H1 (cell line): ENCODE measurements around the gene PROK1. TPM values are rescaled to one million over a fixed set of nuclear protein-coding genes. Genes with fewer than 3 reads are reported as not detected.

ENCODE experiments used
- CTCF ChIA-PET: fragments of 300-600 bp; sonication (Branson Sonifier 250); formaldehyde crosslinking; loops from one replicate; lab custom pipeline; 2021; ENCODE audit not compliant: partially characterized antibody; lab: Charles Lee
- POLR2A ChIA-PET: fragments of 300-600 bp; sonication (Branson Sonifier 250); formaldehyde crosslinking; loops from one replicate; lab custom pipeline; 2021; ENCODE audit warnings: inconsistent platforms; ENCODE audit not compliant: partially characterized antibody; lab: Charles Lee
- DNase-seq, 2 experiments: peaks; one replicate each; pipeline versions ENCODE4 v3.0.0 to v3.0.0-alpha.2; 2010 to 2022; ENCODE audit warnings: low spot score in 2 of 2, low read depth in 1 of 2, mixed read lengths in 1 of 2
- FAIRE-seq: peaks from 2 replicates; lab custom pipeline; 2011; peaks lifted over from hg19 to GRCh38; lab: Jason Lieb, UNC
- H2AFZ ChIP-seq: 2 replicates; pipeline ENCODE4 v1.8.1; 2012; ENCODE audit warnings: low read length, inconsistent platforms
- H2AK5ac ChIP-seq: 2 replicates; pipeline ENCODE4 v1.6.1; 2013; ENCODE audit warnings: low read depth, low read length
- H2BK120ac ChIP-seq: replicated peaks from 2 replicates; pipeline ENCODE3; 2013; ENCODE audit warnings: low read depth, low read length, inconsistent platforms
- H2BK12ac ChIP-seq: 2 replicates; pipeline ENCODE4 v1.6.1; 2013; ENCODE audit warnings: low read depth, low read length
- H2BK15ac ChIP-seq: 2 replicates; pipeline ENCODE4 v1.6.1; 2013; ENCODE audit warnings: low read length
- H2BK20ac ChIP-seq: 2 replicates; pipeline ENCODE4 v1.6.1; 2013; ENCODE audit warnings: low read length
- H2BK5ac ChIP-seq: 2 replicates; pipeline ENCODE4 v1.6.1; 2013; ENCODE audit warnings: low read depth, low read length
- H3K14ac ChIP-seq: 2 replicates; pipeline ENCODE4 v1.6.1; 2013; ENCODE audit warnings: inconsistent platforms; ENCODE audit not compliant: insufficient read length
- H3K18ac ChIP-seq: 2 replicates; pipeline ENCODE4 v1.6.1; 2013; ENCODE audit warnings: low read length; ENCODE audit errors: extremely low read depth
- H3K23ac ChIP-seq: 2 replicates; pipeline ENCODE4 v1.6.1; 2013; ENCODE audit warnings: inconsistent platforms; ENCODE audit not compliant: insufficient read length
- H3K23me2 ChIP-seq: 2 replicates; pipeline ENCODE4 v1.6.1; 2013; ENCODE audit warnings: low read depth, low read length
- H3K27ac ChIP-seq: 2 replicates; pipeline ENCODE4 v1.6.1; 2011; ENCODE audit warnings: low read depth, low read length, inconsistent platforms
- H3K27me3 ChIP-seq, 4 experiments: replicated peaks in 1 of 4; 1 replicate in 1 of 4; 2 replicates in 3 of 4; pipeline versions ENCODE4 v1.6.1 to v1.8.1; 2011 to 2013; ENCODE audit warnings: low read length in 3 of 4, mild to moderate bottlenecking in 3 of 4, inconsistent platforms in 2 of 4, mixed read lengths in 2 of 4, moderate library complexity in 1 of 4; ENCODE audit not compliant: control insufficient read depth in 3 of 4, insufficient read depth in 3 of 4; ENCODE audit errors: extremely low read depth in 1 of 4
- H3K36me3 ChIP-seq, 4 experiments: 2 replicates each; pipeline versions ENCODE4 v1.6.1 to v1.8.1; 2011 to 2013; ENCODE audit warnings: mild to moderate bottlenecking in 4 of 4, low read length in 3 of 4, moderate library complexity in 2 of 4, control low read depth in 1 of 4, inconsistent platforms in 1 of 4; ENCODE audit not compliant: insufficient read depth in 4 of 4, control insufficient read depth in 2 of 4
- H3K4ac ChIP-seq: replicated peaks from 2 replicates; pipeline ENCODE3; 2013; ENCODE audit warnings: low read length, low read depth, mixed read lengths, inconsistent platforms; ENCODE audit not compliant: insufficient read length
- H3K4me1 ChIP-seq, 4 experiments: replicated peaks in 1 of 4; 1 replicate in 1 of 4; 2 replicates in 3 of 4; pipeline versions ENCODE4 v1.6.1 to v1.8.1; 2011 to 2013; ENCODE audit warnings: low read length in 3 of 4, inconsistent platforms in 2 of 4, mixed read lengths in 1 of 4; ENCODE audit not compliant: insufficient read depth in 4 of 4, control insufficient read depth in 3 of 4
- H3K4me2 ChIP-seq, 2 experiments: 2 replicates each; pipeline versions ENCODE4 v1.6.1 to v1.8.1; 2011 to 2013; ENCODE audit warnings: low read depth in 2 of 2, low read length in 2 of 2, control low read depth in 1 of 2, inconsistent platforms in 1 of 2, mild to moderate bottlenecking in 1 of 2; ENCODE audit not compliant: insufficient read depth in 1 of 2
- H3K4me3 ChIP-seq, 4 experiments: fragments of 200-600, 300-600 bp in 1 of 4; sonication (generic), shearing (Covaris generic), sonication (Bioruptor Twin) in 1 of 4; 2 replicates each; pipeline versions ENCODE4 v1.5.1 to v1.8.1; 2011 to 2016; ENCODE audit warnings: low read length in 4 of 4, low read depth in 3 of 4, control low read depth in 2 of 4, inconsistent platforms in 2 of 4, mild to moderate bottlenecking in 2 of 4, mixed read lengths in 1 of 4, moderate library complexity in 1 of 4; ENCODE audit not compliant: insufficient read depth in 2 of 4; ENCODE audit errors: extremely low read depth in 1 of 4
- H3K56ac ChIP-seq: replicated peaks from 2 replicates; pipeline ENCODE3; 2013; ENCODE audit warnings: low read depth, mild to moderate bottlenecking, mixed read lengths, low read length, inconsistent platforms; ENCODE audit not compliant: insufficient read length
- H3K79me1 ChIP-seq: 2 replicates; pipeline ENCODE4 v1.6.1; 2013; ENCODE audit warnings: low read depth, low read length, control low read depth
- H3K79me2 ChIP-seq, 2 experiments: 2 replicates each; pipeline versions ENCODE4 v1.6.1 to v1.8.1; 2012 to 2013; ENCODE audit warnings: low read length in 2 of 2, mild to moderate bottlenecking in 2 of 2, inconsistent platforms in 1 of 2; ENCODE audit not compliant: insufficient read depth in 2 of 2, control insufficient read depth in 1 of 2
- H3K9ac ChIP-seq, 4 experiments: replicated peaks in 1 of 4; 1 replicate in 1 of 4; 2 replicates in 3 of 4; pipeline versions ENCODE4 v1.6.1 to v1.8.1; 2011 to 2013; ENCODE audit warnings: low read depth in 3 of 4, low read length in 3 of 4, control low read depth in 2 of 4, mild to moderate bottlenecking in 2 of 4, moderate library complexity in 2 of 4, inconsistent platforms in 1 of 4; ENCODE audit errors: extremely low read depth in 1 of 4
- H3K9me3 ChIP-seq, 2 experiments: 2 replicates each; pipeline versions ENCODE4 v1.6.1 to v1.8.1; 2012 to 2013; ENCODE audit warnings: mild to moderate bottlenecking in 2 of 2, moderate library complexity in 2 of 2, control low read depth in 1 of 2, inconsistent platforms in 1 of 2, low read depth in 1 of 2, low read length in 1 of 2, mixed read lengths in 1 of 2; ENCODE audit not compliant: insufficient read depth in 2 of 2
- H4K20me1 ChIP-seq, 2 experiments: replicated peaks in 1 of 2; 2 replicates each; pipeline versions ENCODE3 to v1.8.1; 2011 to 2013; ENCODE audit warnings: inconsistent platforms in 2 of 2, low read length in 2 of 2, mild to moderate bottlenecking in 1 of 2; ENCODE audit not compliant: insufficient read depth in 2 of 2, control insufficient read depth in 1 of 2
- H4K5ac ChIP-seq: 2 replicates; pipeline ENCODE4 v1.6.1; 2013; ENCODE audit warnings: low read length, low read depth, mixed read lengths, inconsistent platforms; ENCODE audit not compliant: insufficient read length
- H4K8ac ChIP-seq: 2 replicates; pipeline ENCODE4 v1.8.0; 2013; ENCODE audit warnings: mild to moderate bottlenecking, moderate library complexity, low read length, inconsistent platforms; ENCODE audit not compliant: insufficient read depth; ENCODE audit errors: extremely low read depth
- H4K91ac ChIP-seq: replicated peaks from 2 replicates; pipeline ENCODE3; 2013; ENCODE audit warnings: low read length, mixed read lengths, inconsistent platforms; ENCODE audit not compliant: insufficient read length
- BRCA1 ChIP-seq: IDR thresholded peaks from 2 replicates; pipeline ENCODE4 v1.6.1; 2012; ENCODE audit warnings: low read depth, low read length, improper control_type of control experiment
- E2F6 ChIP-seq: IDR thresholded peaks from 2 replicates; pipeline ENCODE4 v1.6.1; 2012; ENCODE audit warnings: inconsistent platforms
- HDAC2 ChIP-seq, 2 experiments: fragments of 300-600 bp in 1 of 2; sonication (generic) in 1 of 2; IDR thresholded peaks; 2 replicates each; pipeline ENCODE4 v1.6.1; 2011 to 2012; ENCODE audit warnings: low read depth in 2 of 2, low read length in 2 of 2, mild to moderate bottlenecking in 2 of 2, moderate library complexity in 2 of 2, borderline replicate concordance in 1 of 2, inconsistent platforms in 1 of 2
- MAX ChIP-seq: IDR thresholded peaks from 2 replicates; pipeline ENCODE4 v1.6.1; 2012; ENCODE audit warnings: inconsistent platforms
- RNF2 ChIP-seq: fragments of 200-900, 300-1000 bp; sonication (generic); IDR thresholded peaks from 2 replicates; pipeline ENCODE4 v1.7.1; 2016; ENCODE audit warnings: borderline replicate concordance, low read depth, mild to moderate bottlenecking, antibody characterized with exemption, low read length; ENCODE audit not compliant: poor library complexity, severe bottlenecking; ENCODE audit errors: missing control alignments
- SP4 ChIP-seq: IDR thresholded peaks from 2 replicates; pipeline ENCODE4 v1.6.1; 2012; ENCODE audit warnings: low read length, inconsistent platforms
- SRF ChIP-seq: IDR thresholded peaks from 2 replicates; pipeline ENCODE4 v1.6.1; 2011; ENCODE audit warnings: mild to moderate bottlenecking, low read depth, low read length, moderate library complexity
- WGBS, 2 experiments: shearing (Covaris generic) in 1 of 2; methylation state at CpG; one replicate each; pipeline versions ENCODE4 v1.1.6 to v1.1.7; 2013 to 2015; ENCODE audit warnings: low lambda C conversion rate in 2 of 2, mixed read lengths in 2 of 2, inconsistent platforms in 1 of 2, low coverage in 1 of 2, missing lambda C conversion rate in 1 of 2; ENCODE audit not compliant: insufficient replicate concordance in 2 of 2, insufficient coverage in 1 of 2, insufficient read length in 1 of 2; ENCODE audit errors: extremely low coverage in 1 of 2, missing lambda C conversion rate in 1 of 2; 5-methylcytosine and 5-hydroxymethylcytosine counted together
- polyA plus RNA-seq, 7 experiments: library from polyadenylated mRNA; depleted of rRNA in 3 of 7; stranded (reverse) in 5 of 7; unstranded in 2 of 7; fragments of >200 nt in 5 of 7; fragments of 200-250 nt in 2 of 7; gene quantifications; 1 replicate in 5 of 7; 2 replicates in 1 of 7; 4 replicates in 1 of 7; pipeline versions ENCODE4 v1.2.1 to v1.2.3, GENCODE V29; 2011 to 2013; ENCODE audit warnings: missing spikeins in 2 of 7, mixed read lengths in 2 of 7
- total RNA-seq: library from RNA; stranded (reverse); fragmentation: NEBNext Ultra II Directional; extraction: Animal tissue kit (Norgen Biotek cat#: 25700); gene quantifications from 2 replicates; pipeline ENCODE4 v1.2.1, GENCODE V29; 2021

PROK1 gene
- total and polyA plus RNA-seq, 2 of the 8 experiments (the other 6 are each of a cell fraction or from before 2014, with no cell fraction given), result 0.12 TPM; not detected in 1

- ChIA-PET CTCF (interaction anchor here (1.4 to 7.4 kb wide), 4 partner anchors 10 to 285 kb away, joined by 3 to 243 read pairs (median 7); no protein-coding TSS in a partner anchor), POLR2A (no interaction called here)
- WGBS, 2 experiments, result 85% methylated on average over 5 of the region's 5 CpGs; no CpG with 5 or more reads in 1 of the 2 experiments
- H4K8ac ChIP-seq, result no peak overlapping the region
- H2BK20ac ChIP-seq, result no peak overlapping the region; the same call in 1 of the 2 replicates
- no peak overlapping the region for H4K5ac ChIP-seq
- no peaks in the 10 kb centered on the region for H3K27me3 ChIP-seq
- no peak overlapping the region for H2AFZ ChIP-seq
- no peak overlapping the region for H3K27ac ChIP-seq
- H2AK5ac ChIP-seq, result no peak overlapping the region
- H3K79me1 ChIP-seq, result no peaks in the 10 kb centered on the region
- H3K4me1 ChIP-seq, result peaks cover 6 to 17% (median 10%) of the 10 kb centered on the region in 4 experiments; a peak in 6 of 7 replicates
- H2BK15ac ChIP-seq, result no peak overlapping the region
- FAIRE-seq (no peak), DNase-seq (no peak)
- H3K56ac ChIP-seq, result no peak overlapping the region
- no peak overlapping the region for H3K14ac ChIP-seq
- 0 out of 2 replicates have a peak overlapping the region, but pooled peaks have one; percentile 78 for H2BK12ac ChIP-seq
- no peak overlapping the region for H3K18ac ChIP-seq
- no peak overlapping the region for H3K9ac ChIP-seq
- H3K23me2 ChIP-seq, result no peaks in the 10 kb centered on the region
- no peaks in the 10 kb centered on the region for H4K20me1 ChIP-seq
- no peaks in the 10 kb centered on the region for H3K9me3 ChIP-seq
- H3K36me3 ChIP-seq, result no peaks in the 10 kb centered on the region
- no peak overlapping the region for H3K4me3 ChIP-seq
- H2BK120ac ChIP-seq, result no peak overlapping the region
- no peak overlapping the region for H3K4ac ChIP-seq
- H3K4me2 ChIP-seq, result no peak overlapping the region
- no peak overlapping the region for H2BK5ac ChIP-seq
- H3K23ac ChIP-seq, result no peak overlapping the region
- no peak overlapping the region for H4K91ac ChIP-seq
- H3K79me2 ChIP-seq, result no peaks in the 10 kb centered on the region
- no peak for TF ChIP-seq HDAC2 (IDR thresholded peaks at IDR 0.05; ENCODE audit: borderline replicate concordance in 1 of 2, low read depth in 2 of 2, low read length in 2 of 2)
- no peak for TF ChIP-seq BRCA1
- TF ChIP-seq SP4, result no peak
- no peak for TF ChIP-seq RNF2
- TF ChIP-seq MAX, result no peak
- no peak for TF ChIP-seq SRF
- TF ChIP-seq E2F6, result no peak
Observed at GRCh38 chr1:110493059-110493699, 42.2 kb downstream of the PROK1 start.
